GM21619 (cell line): Measurements from ENCODE around the gene AP3S2.
"Not testable (repeated sequence)": the region's sequence is repeated elsewhere in the genome, so short reads cannot be mapped to it uniquely, and the experiment has no call there.

Experiments used
- ATAC-seq: cut with Tn5 transposase; IDR thresholded peaks from one replicate; pipeline ENCODE4 v1.9.1; 2021; ENCODE audit not compliant: unreplicated experiment

Gene AP3S2

DNA sequence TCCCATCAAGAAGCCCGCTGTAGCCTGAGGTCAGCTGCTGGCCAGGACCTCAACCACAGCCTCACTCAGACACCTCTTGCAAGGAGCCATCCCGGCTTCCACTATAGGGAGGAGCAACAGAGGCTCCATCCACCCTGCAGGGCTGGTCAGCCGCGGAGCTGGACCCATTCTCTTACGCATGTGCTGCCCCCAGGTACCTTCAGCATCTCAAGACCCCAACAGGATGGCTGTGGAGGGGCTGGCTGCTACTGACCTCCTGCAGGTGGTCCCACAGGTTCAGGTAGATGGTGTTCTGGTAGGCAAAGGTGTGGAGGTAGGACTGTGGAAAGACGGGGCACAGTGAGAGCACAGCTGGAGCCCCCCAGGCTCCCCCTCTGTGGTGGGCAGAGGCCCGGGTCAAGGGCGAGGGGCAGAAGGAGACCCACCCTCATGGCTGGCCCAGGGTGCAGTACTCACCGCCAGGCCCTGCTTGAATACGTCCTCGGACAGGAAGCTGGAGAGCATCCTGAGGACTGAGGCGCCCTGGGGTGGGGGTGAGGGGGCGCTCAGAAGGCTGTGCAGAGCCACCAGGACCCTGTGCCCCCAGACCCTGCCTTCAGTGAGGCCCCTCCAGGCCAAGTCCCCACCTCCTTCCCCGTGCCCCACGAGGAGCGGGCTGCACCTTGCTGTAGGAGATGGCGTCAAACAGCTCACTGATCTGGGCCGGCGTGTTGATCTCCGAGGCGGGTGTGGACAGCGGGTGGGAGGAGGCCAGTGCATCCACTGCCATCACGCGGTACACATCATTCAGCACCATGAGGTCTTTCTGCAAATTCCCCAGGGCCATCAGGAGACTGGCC lies 90.6 kb downstream of the AP3S2 start:
- no peak for ATAC-seq

DNA sequence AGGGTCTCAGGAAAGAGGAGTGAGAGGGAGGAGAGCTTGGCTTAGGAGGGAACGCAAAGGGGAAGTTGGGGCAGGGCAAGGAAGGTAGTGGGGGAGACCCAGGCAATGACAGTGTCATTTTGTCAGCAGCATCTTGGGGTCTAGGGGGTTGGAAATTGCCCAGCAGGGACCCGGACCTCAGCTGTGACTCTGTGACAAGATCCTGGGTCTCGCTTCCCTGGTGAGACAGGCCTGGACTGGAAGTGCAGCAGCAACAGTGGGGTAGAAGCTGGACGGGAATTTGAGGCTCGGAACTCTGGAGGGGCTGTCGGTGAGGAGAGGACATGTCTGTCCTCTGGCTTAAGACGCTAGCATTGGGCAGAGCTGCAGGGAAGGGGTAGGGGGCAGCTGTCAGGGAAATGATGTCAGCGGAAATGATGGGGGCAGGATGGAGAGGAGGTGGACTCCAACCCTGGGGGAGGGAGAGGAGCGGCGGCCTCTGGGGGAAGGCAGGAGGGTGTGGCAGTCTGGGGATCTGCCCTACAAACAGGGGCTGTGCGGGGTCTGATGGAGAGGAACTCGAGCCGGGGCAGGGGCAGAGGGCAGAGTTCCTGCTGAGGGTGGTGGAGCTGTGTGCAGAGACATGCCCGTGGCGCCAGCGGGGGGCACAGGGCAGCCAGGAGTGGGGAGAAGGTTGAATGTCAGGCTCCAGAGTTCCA lies 91.4 kb downstream of the AP3S2 start:
- no peak for ATAC-seq

DNA sequence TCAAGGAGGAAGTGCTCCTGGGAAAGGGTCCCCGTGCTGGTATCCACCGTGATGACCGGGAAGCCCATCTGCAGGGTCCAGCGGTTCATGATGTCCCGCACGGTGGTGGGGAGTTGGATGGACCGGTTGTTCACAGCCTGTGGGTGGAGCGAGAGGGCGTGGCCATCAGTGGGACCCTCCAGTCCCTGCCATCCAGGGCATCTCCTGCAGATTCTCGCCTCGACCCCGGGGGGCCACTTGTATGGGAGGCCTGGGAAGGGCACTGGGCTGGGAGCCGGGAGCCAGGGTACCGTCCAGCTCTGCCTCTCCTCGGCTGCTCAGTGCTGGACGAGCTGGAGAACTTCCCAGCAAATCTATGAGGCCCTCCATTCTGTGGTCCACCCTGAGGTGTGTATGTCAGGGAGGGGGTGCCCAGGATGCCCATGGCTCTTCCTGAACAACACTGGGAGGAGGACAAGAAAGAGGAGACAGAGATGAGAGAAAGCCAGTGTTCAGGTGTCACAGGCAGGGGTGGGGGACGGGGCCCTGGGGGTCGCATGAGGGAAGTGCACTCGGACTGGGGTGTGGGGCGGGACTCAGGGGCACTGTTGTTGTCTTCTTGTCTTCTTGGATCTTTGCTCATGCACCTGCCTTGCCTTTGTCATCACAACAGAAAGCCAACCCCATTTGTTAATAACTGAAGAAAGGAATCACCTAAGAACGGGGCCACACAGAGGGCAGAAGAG lies 92.2 kb downstream of the AP3S2 start:
- no peak for ATAC-seq

DNA sequence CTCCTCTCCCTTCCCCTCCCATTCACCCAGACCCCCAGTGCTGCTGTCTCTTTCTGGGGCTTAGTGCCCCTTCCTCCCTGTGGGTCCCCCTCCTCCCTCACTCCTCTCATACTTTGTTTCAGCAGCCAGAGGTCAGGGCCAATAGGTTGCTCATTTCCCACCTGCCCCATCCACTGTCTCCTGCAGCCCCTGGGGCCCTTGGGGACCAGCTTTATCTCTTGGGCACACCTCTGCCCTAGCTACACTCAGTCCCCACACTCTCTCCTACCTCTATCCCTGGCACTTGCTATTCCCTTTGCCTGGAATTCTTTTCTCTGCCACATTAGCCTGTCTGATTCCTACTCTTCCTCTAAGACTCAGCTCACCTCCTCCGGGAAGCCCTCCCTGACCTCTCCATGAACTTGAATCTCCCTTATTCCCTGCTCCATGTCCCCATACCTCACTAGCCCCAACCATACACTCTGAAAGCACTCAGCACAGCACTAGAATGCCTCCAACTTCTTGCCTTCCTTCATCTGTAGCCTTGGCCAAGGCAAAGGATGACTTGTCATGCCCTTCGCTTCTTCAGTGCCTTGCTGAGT lies 93.8 kb downstream of the AP3S2 start:
- no peak for ATAC-seq

DNA sequence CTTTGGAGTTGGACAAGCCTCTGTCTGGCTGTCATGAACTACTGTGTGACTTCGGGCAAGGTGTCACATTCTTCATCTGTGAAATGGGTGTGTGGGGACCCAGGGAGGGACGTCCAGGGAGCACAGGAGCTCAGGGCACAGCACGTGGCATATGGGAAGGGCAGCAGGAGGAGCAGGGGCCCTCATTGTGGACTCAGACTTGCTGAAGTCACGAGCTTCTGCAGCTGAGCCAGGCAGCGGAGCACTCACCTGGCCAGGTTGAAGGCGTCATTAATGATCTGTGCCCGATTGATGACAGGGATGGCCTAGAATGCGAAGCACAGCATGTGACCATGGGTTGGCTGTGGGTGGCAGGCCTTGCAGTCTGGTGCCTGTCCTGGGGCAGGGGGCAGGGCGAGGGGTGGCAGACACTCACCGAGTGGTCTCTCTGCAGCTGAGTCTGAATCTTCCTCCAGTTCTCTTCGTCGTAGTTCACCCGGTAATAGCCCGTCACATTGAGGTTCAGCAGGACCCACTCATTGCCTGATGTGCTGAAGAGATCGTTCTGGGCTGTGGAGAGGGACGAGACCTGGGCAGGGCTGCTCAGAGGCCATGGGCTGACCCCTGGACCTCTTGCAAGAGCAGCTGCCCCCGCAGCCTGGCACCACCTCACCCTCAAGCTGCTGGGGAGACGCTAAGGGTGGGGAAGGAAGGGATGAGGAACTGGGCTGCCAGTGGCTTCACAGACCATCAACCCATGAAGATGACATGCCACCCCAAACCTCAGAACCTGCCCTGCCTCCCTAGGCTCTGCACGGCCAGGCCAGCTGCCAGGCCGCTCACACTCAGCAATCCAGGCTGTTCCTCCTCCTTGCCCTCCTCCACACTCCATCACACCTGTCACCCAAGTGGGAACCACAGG lies 94.5 kb downstream of the AP3S2 start:
- ATAC-seq = no peak

DNA sequence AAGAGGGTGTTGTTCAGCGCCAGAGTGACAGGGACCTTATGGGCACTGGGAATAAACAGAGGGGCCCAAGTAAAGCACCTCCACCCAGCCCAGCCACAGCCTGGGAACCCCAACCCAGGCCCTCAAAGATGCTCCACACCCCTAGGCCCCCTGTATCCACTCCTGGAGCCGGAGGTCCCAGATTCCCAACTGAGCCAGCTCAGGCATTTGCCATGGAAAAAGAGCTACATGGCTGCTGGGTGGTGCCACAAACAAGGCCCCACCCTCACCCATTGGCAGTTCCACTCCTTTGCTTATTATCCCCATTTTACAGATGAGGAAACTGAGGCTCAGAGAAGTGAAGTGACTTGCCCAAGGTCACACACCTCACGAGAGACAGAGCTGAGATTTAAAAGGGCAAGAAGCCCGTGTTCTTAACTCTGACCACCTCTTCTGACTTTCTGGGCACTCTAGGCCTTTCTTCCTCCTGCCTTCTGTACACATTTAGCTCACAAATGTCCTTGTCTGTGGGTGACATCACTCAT lies 96.1 kb downstream of the AP3S2 start:
- ATAC-seq = no peak

DNA sequence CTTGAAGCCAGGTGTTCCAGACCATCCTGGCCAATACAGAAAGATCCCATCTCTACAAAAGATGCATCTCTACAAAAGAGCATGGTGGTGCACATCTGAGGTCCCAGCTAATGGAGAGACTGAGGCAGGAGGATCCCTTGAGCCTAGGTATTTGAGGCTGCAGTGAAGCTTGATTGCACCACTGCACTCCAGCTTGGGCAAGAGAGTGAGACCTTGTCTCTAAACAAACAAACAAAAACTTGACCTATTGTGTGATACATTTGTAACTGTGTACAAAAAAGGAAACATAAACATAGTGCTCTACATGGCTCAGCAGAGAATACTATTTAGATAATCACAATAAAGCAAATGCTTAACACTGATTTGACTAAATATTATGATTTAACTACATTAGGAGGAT lies 97.8 kb downstream of the AP3S2 start:
- no peak for ATAC-seq

DNA sequence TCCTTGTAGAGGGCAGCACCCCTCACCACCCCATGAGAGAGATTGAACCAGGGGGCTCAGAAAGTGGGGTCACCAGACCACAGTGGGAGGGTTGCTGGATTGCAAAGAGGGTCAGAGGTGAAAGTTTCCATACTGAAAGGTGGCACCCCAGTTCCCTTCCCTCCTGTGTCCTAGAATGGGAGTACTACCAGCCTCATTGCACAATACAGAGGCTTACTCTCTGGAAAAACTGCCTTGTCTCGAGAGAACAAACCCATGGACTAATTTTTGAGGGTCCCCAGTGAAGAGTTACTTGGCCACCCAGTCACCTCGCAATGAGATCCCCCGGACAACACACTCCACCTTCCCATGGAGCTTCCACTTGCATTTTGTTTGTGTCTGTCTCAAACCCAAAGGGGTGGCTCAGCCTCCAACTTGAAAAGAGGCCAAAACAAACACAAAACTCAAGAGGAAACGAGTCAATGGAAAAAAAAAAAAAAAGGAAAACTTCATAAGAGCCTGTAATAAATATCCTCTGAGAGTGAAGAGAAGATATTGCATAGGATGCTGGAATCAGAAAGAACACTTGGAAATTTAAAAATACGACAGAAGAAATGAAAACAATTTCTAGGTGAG lies 99.1 kb downstream of the AP3S2 start:
- ATAC-seq = no peak

DNA sequence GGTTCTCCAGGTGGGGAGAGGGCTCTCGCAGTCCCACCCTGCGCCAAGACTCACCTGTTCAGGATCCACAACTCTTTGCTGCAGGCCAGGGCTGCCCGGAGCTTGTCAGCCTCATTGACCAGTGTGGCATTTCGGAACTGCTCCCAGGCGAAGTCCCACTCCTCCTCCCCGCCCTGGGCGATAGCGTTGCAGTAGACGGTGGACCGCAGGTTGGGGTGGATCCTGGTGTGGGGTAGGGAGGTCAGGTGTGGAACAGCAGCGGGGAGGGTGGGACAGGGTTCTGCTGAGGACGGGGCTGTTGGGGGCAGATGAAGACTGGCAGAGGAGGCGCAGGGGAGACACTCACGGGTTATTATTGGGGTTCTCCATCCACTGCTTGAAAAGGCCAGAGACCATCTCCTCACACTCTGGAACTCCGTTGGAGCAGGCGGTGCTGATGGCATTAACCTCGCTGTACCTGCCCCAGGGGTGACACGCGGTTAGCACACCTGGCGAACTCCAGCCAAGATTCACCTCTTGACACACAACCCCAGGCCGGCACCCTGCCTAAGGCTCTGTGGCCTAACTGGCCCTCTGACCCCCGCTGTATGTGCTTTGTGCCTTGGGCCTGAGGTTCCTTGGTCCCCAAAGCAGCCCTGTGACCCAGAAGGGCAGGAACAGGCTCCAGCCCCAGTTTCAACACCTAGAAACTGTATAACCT lies 101.5 kb downstream of the AP3S2 start:
- ATAC-seq = no peak

DNA sequence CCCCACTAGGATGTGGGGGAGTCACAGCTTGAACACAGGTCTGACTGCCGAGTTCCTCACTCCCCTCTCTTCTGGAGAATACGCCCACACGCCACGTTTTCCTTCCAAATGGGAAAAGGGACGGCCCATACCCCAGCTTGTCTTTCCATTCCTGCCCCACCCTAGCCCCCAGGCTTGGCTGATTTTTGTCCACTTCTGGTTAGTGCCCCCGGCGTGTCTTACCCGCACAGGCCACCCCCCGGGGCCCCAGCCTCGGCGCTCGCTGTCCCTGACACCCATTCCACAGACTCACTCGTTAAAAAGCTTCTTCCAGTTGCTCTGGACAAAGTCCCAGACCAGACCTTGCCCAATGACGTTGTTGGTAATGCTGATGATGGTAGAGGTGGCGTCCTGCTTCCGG lies 103.1 kb downstream of the AP3S2 start:
- no peak for ATAC-seq

DNA sequence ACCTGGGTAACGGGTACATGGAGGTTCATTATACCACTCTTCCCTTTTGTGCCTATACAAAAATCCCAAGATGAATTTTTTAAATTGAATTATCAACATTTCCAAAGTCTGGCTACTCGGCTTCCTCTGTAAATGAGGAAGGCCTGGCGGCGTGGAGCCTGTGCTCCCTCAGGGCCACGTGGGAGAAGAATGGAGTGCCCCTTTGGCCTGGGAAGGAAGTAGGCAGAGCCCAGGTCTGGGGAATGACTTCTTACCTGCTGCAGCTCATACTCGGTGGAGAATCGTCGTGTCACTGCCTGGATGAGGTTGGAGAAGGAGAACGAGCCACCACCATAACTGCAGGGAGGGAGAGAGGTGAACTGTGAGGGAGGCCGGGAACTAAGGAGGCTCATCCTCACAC lies 103.6 kb downstream of the AP3S2 start:
- no peak for ATAC-seq

DNA sequence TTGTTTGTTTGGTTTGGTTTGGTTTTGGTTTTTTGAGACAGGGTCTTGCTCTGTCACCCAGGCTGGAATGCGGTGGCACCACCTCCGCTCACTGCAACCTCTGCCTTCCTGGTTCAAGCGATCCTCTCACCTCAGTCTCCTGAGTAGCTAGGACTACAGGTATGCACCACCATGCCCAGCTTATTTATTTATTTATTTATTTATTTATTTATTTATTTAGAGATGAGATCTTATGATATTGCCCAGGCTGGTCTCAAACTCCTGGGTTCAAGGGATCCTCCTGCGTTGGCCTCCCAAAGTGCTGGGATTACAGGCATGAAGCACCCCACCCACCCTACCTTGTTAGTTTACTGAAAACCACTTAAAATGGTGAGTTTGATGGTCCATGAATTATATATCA lies 105.2 kb downstream of the AP3S2 start:
- not testable (repeated sequence) for ATAC-seq

DNA sequence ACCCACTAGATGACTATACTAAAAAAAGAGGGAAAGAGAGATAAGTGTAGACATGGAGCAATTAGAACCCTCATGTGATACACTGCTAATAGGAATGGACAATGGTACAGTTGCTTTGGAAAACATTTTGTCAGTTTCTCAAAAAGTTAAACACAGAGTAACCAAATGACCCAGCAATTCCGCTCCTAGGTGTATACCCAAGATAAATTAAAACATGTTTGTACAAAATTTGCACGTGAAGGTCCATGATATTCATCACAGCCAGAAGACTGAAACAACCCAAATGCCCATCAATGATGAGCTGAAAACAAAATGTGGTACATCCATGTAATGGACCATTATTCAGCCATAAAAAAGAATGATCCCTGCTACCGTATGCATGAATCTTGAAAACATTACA lies 105.8 kb downstream of the AP3S2 start:
- ATAC-seq = no peak

DNA sequence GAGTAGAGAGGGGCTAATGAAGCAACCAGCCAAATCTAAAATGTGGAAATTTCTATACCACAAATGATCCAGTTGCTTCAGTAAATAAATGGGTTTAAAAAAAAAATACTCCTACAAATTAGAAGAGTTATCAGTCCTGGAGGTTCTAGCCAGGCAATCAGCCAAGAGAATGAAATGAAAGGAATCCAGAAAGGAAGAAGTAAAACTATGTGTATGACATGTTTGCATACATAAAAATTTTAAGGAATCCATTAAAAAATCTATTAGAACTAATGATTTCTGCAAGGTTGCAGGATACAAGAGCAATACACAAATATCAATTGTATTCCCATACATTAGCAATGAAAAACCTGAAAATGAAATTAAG lies 108.0 kb downstream of the AP3S2 start:
- ATAC-seq = no peak

DNA sequence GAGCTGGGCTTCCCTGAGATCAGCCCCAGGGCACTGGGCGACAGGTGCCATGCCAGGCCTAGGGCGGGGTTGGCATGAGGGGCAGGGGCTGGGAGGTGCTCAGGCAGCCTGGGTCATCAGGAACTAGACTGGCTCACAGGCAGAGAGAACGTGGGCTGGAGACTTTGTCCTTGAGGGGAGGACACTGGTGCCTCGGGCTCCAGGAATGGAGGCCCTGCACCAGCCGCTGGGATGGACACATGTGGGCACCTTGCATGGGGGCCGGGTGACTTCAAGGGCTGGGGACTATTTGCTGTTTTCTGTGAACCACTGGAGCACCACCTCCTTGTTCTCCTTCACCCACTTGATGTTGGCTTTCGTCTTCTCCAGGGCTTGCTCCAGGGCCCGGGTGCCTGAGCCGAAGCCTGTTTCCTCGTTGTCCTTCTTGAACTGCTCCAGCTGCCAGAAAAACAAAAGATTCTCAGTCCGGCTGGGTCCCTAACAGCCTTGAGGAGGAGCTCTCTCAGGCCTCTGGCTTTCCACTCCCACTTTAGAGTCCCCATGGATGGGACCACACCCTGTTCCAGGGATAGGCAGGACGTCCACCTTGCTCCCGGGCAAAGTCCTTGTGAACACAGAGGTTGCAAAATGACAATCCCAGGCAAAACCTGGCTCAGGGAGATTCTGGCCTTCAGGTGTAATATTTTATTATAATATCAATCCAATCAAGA lies 108.6 kb downstream of the AP3S2 start:
- ATAC-seq = no peak

DNA sequence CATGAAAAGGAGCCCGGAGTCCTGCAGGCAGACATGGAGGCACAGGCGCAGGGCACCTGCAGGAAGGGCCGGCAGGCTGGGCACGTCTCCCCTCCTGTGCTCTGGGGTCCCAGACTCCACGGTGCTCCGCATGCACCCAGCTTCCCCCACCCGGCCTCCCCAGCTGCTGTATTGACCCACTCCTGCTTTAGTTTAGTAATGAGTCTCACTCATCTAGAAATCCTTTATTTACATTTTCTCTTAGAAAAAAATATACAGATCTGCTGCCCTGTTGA lies 109.2 kb downstream of the AP3S2 start:
- ATAC-seq = no peak

DNA sequence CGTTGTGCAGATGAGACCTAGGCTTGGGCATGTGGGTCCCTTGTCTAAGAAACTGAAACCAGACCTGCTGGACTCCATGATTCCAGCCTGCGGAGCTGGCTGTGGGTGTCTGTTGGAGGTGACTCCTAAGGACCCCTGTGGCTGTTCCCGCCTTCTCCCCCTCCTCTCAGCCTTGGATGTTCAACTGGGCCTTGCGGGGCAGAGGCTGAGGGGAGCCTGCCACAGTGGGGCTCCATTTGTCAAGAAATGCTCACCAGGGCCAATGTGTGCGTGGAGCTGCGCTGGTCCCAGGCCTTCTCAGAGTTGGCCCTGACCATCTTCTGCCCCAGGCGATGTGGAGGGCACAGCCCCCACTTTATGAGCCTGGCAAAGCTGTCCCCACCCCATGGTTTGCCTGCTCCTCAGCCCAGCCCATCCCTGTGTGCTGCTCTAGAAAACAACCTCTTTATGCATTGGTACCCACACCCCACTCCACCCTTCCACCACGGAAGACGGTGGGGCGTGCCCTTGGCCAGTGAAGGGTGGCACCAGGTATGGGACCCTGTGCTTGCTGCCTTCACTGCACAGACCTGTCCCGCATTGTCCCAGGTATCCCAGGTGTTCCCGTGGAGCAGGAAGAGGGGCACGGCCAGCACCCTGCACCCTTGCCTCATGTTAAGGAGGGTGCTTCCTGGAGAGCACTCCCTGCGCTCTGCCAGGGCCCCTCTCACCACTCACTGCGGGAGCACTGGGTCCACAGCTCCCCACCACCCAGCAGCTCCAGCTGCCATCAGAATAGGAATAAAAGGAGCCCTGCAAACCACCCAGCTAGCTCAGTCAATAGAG lies 109.7 kb downstream of the AP3S2 start:
- ATAC-seq = no peak
